CD4-positive, alpha-beta T cell treated with Interleukin-15 for 1 hour (primary cell): Measurements from ENCODE around the gene NOX1.

Experiments
- DNase-seq: peaks from one replicate; pipeline ENCODE4 v3.0.0-alpha.2; 2020

The NOX1 gene

GRCh38 chrX:100874325-100874724, at the start of gene NOX1:
NOX1 (minus strand) TSS chrX:100874359; CDS start chrX:100874139, 220 bp downstream.
- no peak for DNase-seq

GRCh38 chrX:100915562-100915961, 41.4 kb upstream of the NOX1 start:
- no peak for DNase-seq

GRCh38 chrX:100913111-100913510, 39.0 kb upstream of the NOX1 start:
- DNase-seq, result no peak

GRCh38 chrX:100911731-100912130, 37.6 kb upstream of the NOX1 start:
- no peak for DNase-seq

- no peak for DNase-seq
Measured at GRCh38 chrX:100905620-100906019, 31.5 kb upstream of the NOX1 start.

GRCh38 chrX:100904433-100904832, 30.3 kb upstream of the NOX1 start:
- DNase-seq, result no peak

- no peak for DNase-seq
Measured at GRCh38 chrX:100895365-100896075, 21.4 kb upstream of the NOX1 start.

GRCh38 chrX:100883654-100884053, 9.5 kb upstream of the NOX1 start:
- no peak for DNase-seq

- no peak for DNase-seq
Measured at GRCh38 chrX:100880368-100880767, 6.2 kb upstream of the NOX1 start.

GRCh38 chrX:100871594-100872560, 2.3 kb downstream of the NOX1 start:
- no peak for DNase-seq

GRCh38 chrX:100870527-100870926, 3.6 kb downstream of the NOX1 start:
- no peak for DNase-seq

GRCh38 chrX:100868273-100868672, 5.9 kb downstream of the NOX1 start:
- DNase-seq, result no peak

- DNase-seq, result no peak
Measured at GRCh38 chrX:100864657-100865391, 9.3 kb downstream of the NOX1 start.

- DNase-seq, result no peak
Measured at GRCh38 chrX:100863326-100863864, 10.8 kb downstream of the NOX1 start.

- no peak for DNase-seq
Measured at GRCh38 chrX:100852810-100853209, 21.3 kb downstream of the NOX1 start.

GRCh38 chrX:100850317-100850716, 23.8 kb downstream of the NOX1 start:
- no peak for DNase-seq

- DNase-seq, result no peak
Measured at GRCh38 chrX:100831219-100831946, 42.8 kb downstream of the NOX1 start.

GRCh38 chrX:100830547-100830946, 43.6 kb downstream of the NOX1 start:
- no peak for DNase-seq

- DNase-seq, result no peak
Measured at GRCh38 chrX:100830143-100830542, 44.0 kb downstream of the NOX1 start.

GRCh38 chrX:100829730-100830129, 44.4 kb downstream of the NOX1 start:
- DNase-seq, result no peak

- DNase-seq, result peak; percentile 79
Measured at GRCh38 chrX:100819837-100820666, 54.1 kb downstream of the NOX1 start, which contains the start of gene CSTF2. CSTF2 (plus strand) TSS chrX:100820391; CDS start chrX:100820417, 26 bp downstream.
